Endodermal cell (in vitro differentiated cells): ENCODE measurements around the gene PDLIM4. TPM values are rescaled to one million over a fixed set of nuclear protein-coding genes. Genes with fewer than 3 reads are reported as not detected.

Experiments
- DNase-seq: peaks from one replicate; pipeline ENCODE4 v3.0.0-alpha.2; 2017
- H3K27ac ChIP-seq: 2 replicates; pipeline ENCODE4 v1.5.1; 2013; ENCODE audit warnings: mild to moderate bottlenecking, low read depth, low read length, moderate library complexity
- H3K27me3 ChIP-seq: 2 replicates; pipeline ENCODE4 v1.6.1; 2013; ENCODE audit warnings: mild to moderate bottlenecking, low read length, moderate library complexity; ENCODE audit not compliant: insufficient read depth, control insufficient read depth, poor library complexity, severe bottlenecking
- H3K36me3 ChIP-seq: 2 replicates; pipeline ENCODE4 v1.7.0; 2013; ENCODE audit warnings: mild to moderate bottlenecking, low read length, moderate library complexity; ENCODE audit not compliant: control insufficient read depth, insufficient read depth
- H3K4me1 ChIP-seq: one replicate; pipeline ENCODE4 v1.7.0; 2013; ENCODE audit warnings: low read length; ENCODE audit not compliant: control insufficient read depth, insufficient read depth
- H3K4me3 ChIP-seq: 2 replicates; pipeline ENCODE4 v1.5.1; 2013; ENCODE audit warnings: mild to moderate bottlenecking, low read length, moderate library complexity
- H3K9ac ChIP-seq: 2 replicates; pipeline ENCODE4 v1.6.1; 2013; ENCODE audit warnings: mild to moderate bottlenecking, low read length, moderate library complexity; ENCODE audit not compliant: poor library complexity, severe bottlenecking; ENCODE audit errors: extremely low read depth
- H3K9me3 ChIP-seq: 2 replicates; pipeline ENCODE4 v1.6.1; 2013; ENCODE audit warnings: mild to moderate bottlenecking, low read length, moderate library complexity; ENCODE audit not compliant: control insufficient read depth
- H3K27ac Mint-ChIP-seq: 2 replicates; pipeline ENCODE4 v1.8.0; 2020; ENCODE audit warnings: mixed read lengths
- H3K27me3 Mint-ChIP-seq: 2 replicates; pipeline ENCODE4 v1.8.0; 2021; ENCODE audit warnings: mild to moderate bottlenecking, mixed read lengths; ENCODE audit not compliant: insufficient read depth
- H3K36me3 Mint-ChIP-seq: 2 replicates; pipeline ENCODE4 v1.8.0; 2020; ENCODE audit warnings: low read depth, mixed read lengths
- H3K4me1 Mint-ChIP-seq: 2 replicates; pipeline ENCODE4 v1.8.0; 2020; ENCODE audit warnings: mixed read lengths
- H3K4me3 Mint-ChIP-seq: 2 replicates; pipeline ENCODE4 v1.8.0; 2020; ENCODE audit warnings: mild to moderate bottlenecking, moderate library complexity, mixed read lengths
- H3K9me3 Mint-ChIP-seq: 2 replicates; pipeline ENCODE4 v1.8.0; 2020; ENCODE audit warnings: mild to moderate bottlenecking, mixed read lengths
- CTCF ChIP-seq: fragments of 200-600 bp; sonication (generic); conservative IDR thresholded peaks from 2 replicates; pipeline ENCODE4 v1.5.0; 2021; ENCODE audit warnings: antibody characterized with exemption, mild to moderate bottlenecking
- WGBS, 2 experiments: methylation state at CpG; one replicate each; pipeline versions ENCODE4 v1.1.5 to v1.1.7; 2013; ENCODE audit warnings: missing lambda C conversion rate in 2 of 2, mixed read lengths in 1 of 2; ENCODE audit not compliant: insufficient coverage in 1 of 2, insufficient read length in 1 of 2; 5-methylcytosine and 5-hydroxymethylcytosine counted together
- total RNA-seq, 2 donors: library from RNA; stranded (reverse); fragmentation: NEBNext Ultra II Directional in 1 of 2; extraction: Animal tissue kit (Norgen Biotek cat#: 25700) in 1 of 2; gene quantifications; 2 replicates in 1 of 2; 3 replicates in 1 of 2; pipeline ENCODE4 v1.2.1, GENCODE V29; 2021

The PDLIM4 gene
- total RNA-seq, 2 donors from 2014 or later: 9.0 to 11.2 TPM

GRCh38 chr5:132299917-132300316 lies 42.4 kb downstream of the PDLIM4 start:
- no peaks in the 10 kb centered on the region for H3K36me3 Mint-ChIP-seq
- H3K4me1 Mint-ChIP-seq: peaks cover 15% of the 10 kb centered on the region
- H3K9ac ChIP-seq: no peak overlapping the region
- 94 to 100% methylated on average over 1 to 2 of the region's 2 CpGs for WGBS, 2 experiments
- TF ChIP-seq CTCF: no peak
- H3K4me3 Mint-ChIP-seq: no peak overlapping the region
- DNase-seq: no peak
- H3K36me3 ChIP-seq: no peaks in the 10 kb centered on the region
- H3K27me3 ChIP-seq: peaks cover 23% of the 10 kb centered on the region
- no peak overlapping the region for H3K27ac ChIP-seq
- H3K27ac Mint-ChIP-seq: no peak overlapping the region
- H3K9me3 Mint-ChIP-seq: peaks cover 1% of the 10 kb centered on the region
- peaks cover 3% of the 10 kb centered on the region for H3K4me1 ChIP-seq
- peaks cover 1% of the 10 kb centered on the region for H3K9me3 ChIP-seq
- H3K27me3 Mint-ChIP-seq: peaks cover 29% of the 10 kb centered on the region
- no peak overlapping the region for H3K4me3 ChIP-seq

GRCh38 chr5:132300577-132301343 lies 43.3 kb downstream of the PDLIM4 start:
- WGBS, 2 experiments: 82% methylated on average over 5 to 6 of the region's 6 CpGs
- DNase-seq: no peak
- Mint-ChIP-seq H3K4me3 (no peak overlapping the region), H3K9me3 (peaks cover 7% of the 10 kb centered on the region), H3K27ac (no peak overlapping the region), H3K27me3 (peaks cover 21% of the 10 kb centered on the region), H3K4me1 (peaks cover 15% of the 10 kb centered on the region), H3K36me3 (no peaks in the 10 kb centered on the region)
- Histone ChIP-seq H3K9ac (no peak overlapping the region), H3K4me1 (peaks cover 3% of the 10 kb centered on the region), H3K4me3 (no peak overlapping the region), H3K9me3 (peaks cover 10% of the 10 kb centered on the region), H3K27me3 (peaks cover 14% of the 10 kb centered on the region), H3K27ac (no peak overlapping the region), H3K36me3 (no peaks in the 10 kb centered on the region)
- TF ChIP-seq CTCF: no peak

GRCh38 chr5:132301344-132302271 lies 44.1 kb downstream of the PDLIM4 start:
- Histone ChIP-seq H3K36me3 (no peaks in the 10 kb centered on the region), H3K27ac (no peak overlapping the region), H3K4me3 (no peak overlapping the region), H3K9me3 (peaks cover 13% of the 10 kb centered on the region), H3K4me1 (peaks cover 3% of the 10 kb centered on the region), H3K9ac (no peak overlapping the region), H3K27me3 (peaks cover 6% of the 10 kb centered on the region)
- H3K4me3 Mint-ChIP-seq: no peak overlapping the region
- 90 to 93% methylated on average over 9 to 11 of the region's 11 CpGs for WGBS, 2 experiments
- H3K27ac Mint-ChIP-seq: no peak overlapping the region
- peaks cover 7% of the 10 kb centered on the region for H3K9me3 Mint-ChIP-seq
- H3K36me3 Mint-ChIP-seq: no peaks in the 10 kb centered on the region
- no peak for DNase-seq
- no peak for TF ChIP-seq CTCF
- H3K27me3 Mint-ChIP-seq: peaks cover 15% of the 10 kb centered on the region
- peaks cover 15% of the 10 kb centered on the region for H3K4me1 Mint-ChIP-seq
